Cardiac muscle cell (in vitro differentiated cells and primary cell): ENCODE results near the gene CDH23. TPM values are rescaled to one million over a fixed set of nuclear protein-coding genes. Genes with fewer than 3 reads are reported as not detected.

Experiments used
- DNase-seq, 2 donors: peaks; one replicate each; pipeline versions ENCODE4 v3.0.0 to v3.0.0-alpha.2; 2010 to 2017; ENCODE audit warnings: low read depth in 1 of 2, low spot score in 1 of 2
- H3K27ac ChIP-seq: fragments of 200-600 bp; sonication (generic); 2 replicates; pipeline ENCODE4 v1.5.1; 2016
- H3K27me3 ChIP-seq: fragments of 200-600 bp; sonication (generic); 2 replicates; pipeline ENCODE4 v1.6.0; 2016; ENCODE audit warnings: control low read depth
- H3K36me3 ChIP-seq: fragments of 200-600 bp; sonication (generic); 2 replicates; pipeline ENCODE4 v1.5.1; 2016; ENCODE audit warnings: control low read depth
- H3K4me1 ChIP-seq: fragments of 200-600 bp; sonication (generic); 2 replicates; pipeline ENCODE4 v1.8.1; 2017; ENCODE audit warnings: low read depth, mild to moderate bottlenecking, mixed run types
- H3K4me3 ChIP-seq: fragments of 200-600 bp; sonication (generic); 2 replicates; pipeline ENCODE4 v1.5.1; 2016; ENCODE audit warnings: mild to moderate bottlenecking
- H3K9me3 ChIP-seq: fragments of 200-600 bp; sonication (generic); 2 replicates; pipeline ENCODE4 v1.5.1; 2017; ENCODE audit warnings: low read depth, mild to moderate bottlenecking, control low read depth
- CTCF ChIP-seq: IDR thresholded peaks from 2 replicates; pipeline ENCODE4 v1.5.1; 2012; ENCODE audit warnings: low read depth, mild to moderate bottlenecking, low read length
- polyA plus RNA-seq: library from polyadenylated mRNA; unstranded; fragments of >200 nt; fragmentation: Nextera tagmentation; extraction: Ambion mirVana; gene quantifications from 2 replicates; pipeline ENCODE4 v1.2.1, GENCODE V29; 2016
- total RNA-seq: library from RNA; depleted of rRNA; stranded (reverse); fragments of >200 nt; gene quantifications from 2 replicates; pipeline ENCODE4 v1.2.3, GENCODE V29; 2016

CDH23 gene
- total and polyA plus RNA-seq, 2 experiments from 2014 or later = 0.05 to 0.51 TPM

GRCh38 chr10:71812913-71813590, 416.3 kb downstream of the CDH23 start:
- no peak for TF ChIP-seq CTCF
- Histone ChIP-seq H3K9me3 (no peaks in the 10 kb centered on the region), H3K4me3 (no peak overlapping the region), H3K27me3 (no peaks in the 10 kb centered on the region), H3K36me3 (peaks cover 19% of the 10 kb centered on the region), H3K4me1 (no peaks in the 10 kb centered on the region), H3K27ac (no peak overlapping the region)
- DNase-seq = no peak

- H3K9me3 ChIP-seq = no peaks in the 10 kb centered on the region
- no peaks in the 10 kb centered on the region for H3K4me1 ChIP-seq
- TF ChIP-seq CTCF = no peak
- H3K27me3 ChIP-seq = no peaks in the 10 kb centered on the region
- H3K27ac ChIP-seq = no peak overlapping the region
- DNase-seq = no peak
- no peak overlapping the region for H3K4me3 ChIP-seq
- peaks cover 34% of the 10 kb centered on the region for H3K36me3 ChIP-seq
Measured at GRCh38 chr10:71814922-71815411, 418.2 kb downstream of the CDH23 start.

GRCh38 chr10:71815515-71816130, 418.9 kb downstream of the CDH23 start:
- Histone ChIP-seq H3K4me1 (no peaks in the 10 kb centered on the region), H3K27ac (no peak overlapping the region), H3K36me3 (peaks cover 39% of the 10 kb centered on the region), H3K27me3 (no peaks in the 10 kb centered on the region), H3K4me3 (no peak overlapping the region), H3K9me3 (no peaks in the 10 kb centered on the region)
- TF ChIP-seq CTCF = no peak
- no peak for DNase-seq

- no peaks in the 10 kb centered on the region for H3K27me3 ChIP-seq
- no peak for TF ChIP-seq CTCF
- no peak for DNase-seq
- no peak overlapping the region for H3K4me3 ChIP-seq
- no peaks in the 10 kb centered on the region for H3K9me3 ChIP-seq
- no peak overlapping the region for H3K27ac ChIP-seq
- no peaks in the 10 kb centered on the region for H3K4me1 ChIP-seq
- peaks cover 47% of the 10 kb centered on the region for H3K36me3 ChIP-seq
Measured at GRCh38 chr10:71816421-71816851, 419.7 kb downstream of the CDH23 start.

GRCh38 chr10:71816936-71817618, 420.4 kb downstream of the CDH23 start:
- no peaks in the 10 kb centered on the region for H3K4me1 ChIP-seq
- H3K27me3 ChIP-seq = no peaks in the 10 kb centered on the region
- no peaks in the 10 kb centered on the region for H3K9me3 ChIP-seq
- H3K4me3 ChIP-seq = no peak overlapping the region
- H3K27ac ChIP-seq = no peak overlapping the region
- no peak for DNase-seq
- TF ChIP-seq CTCF = no peak
- peaks cover 50% of the 10 kb centered on the region for H3K36me3 ChIP-seq
